HL-60/S4 (cell line): ENCODE results near the gene IPO9.
"Not testable (repeated sequence)": the region's sequence is repeated elsewhere in the genome, so short reads cannot be mapped to it uniquely, and the experiment has no call there.

Experiments used
- in situ Hi-C: fragments of 300-500 bp; cut with MboI; formaldehyde crosslinking; loops from 2 replicates; pipeline ENCODE4 v1.14.3; 2022; ENCODE audit warnings: low sequenced_read_pairs

The IPO9 gene

DNA sequence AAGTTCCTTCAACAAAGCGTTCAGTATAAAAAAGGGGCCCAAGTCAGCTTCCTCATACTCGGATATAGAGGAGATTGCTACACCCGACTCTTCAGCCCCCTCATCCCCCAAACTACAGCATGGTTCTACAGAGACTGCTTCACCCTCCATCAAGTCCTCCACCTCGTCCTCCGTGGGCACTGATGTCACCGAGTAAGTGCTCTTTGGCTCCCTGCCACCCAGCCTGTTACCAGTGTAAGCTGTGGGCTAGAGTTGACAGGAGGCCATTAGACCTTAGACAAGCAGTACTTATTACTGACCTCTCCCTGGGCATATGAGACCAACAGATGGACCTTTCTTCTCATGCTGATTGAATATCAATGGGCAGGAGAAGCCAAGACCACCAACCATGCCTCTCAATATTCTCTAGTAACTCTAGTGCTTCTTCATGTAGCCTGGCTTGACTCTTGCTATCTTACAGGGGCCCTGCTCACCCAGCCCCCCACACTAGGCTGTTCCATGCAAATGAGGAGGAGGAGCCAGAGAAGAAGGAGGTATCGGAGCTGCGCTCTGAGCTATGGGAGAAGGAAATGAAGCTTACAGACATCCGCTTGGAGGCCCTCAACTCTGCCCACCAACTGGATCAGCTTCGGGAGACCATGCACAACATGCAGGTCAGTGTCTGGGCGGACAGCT is 20.9 kb upstream of the IPO9 start:
- in situ Hi-C loops, result no loop called here

GRCh38 chr1:201808633-201808990 is 20.3 kb upstream of the IPO9 start:
- in situ Hi-C loops, result no loop called here

DNA sequence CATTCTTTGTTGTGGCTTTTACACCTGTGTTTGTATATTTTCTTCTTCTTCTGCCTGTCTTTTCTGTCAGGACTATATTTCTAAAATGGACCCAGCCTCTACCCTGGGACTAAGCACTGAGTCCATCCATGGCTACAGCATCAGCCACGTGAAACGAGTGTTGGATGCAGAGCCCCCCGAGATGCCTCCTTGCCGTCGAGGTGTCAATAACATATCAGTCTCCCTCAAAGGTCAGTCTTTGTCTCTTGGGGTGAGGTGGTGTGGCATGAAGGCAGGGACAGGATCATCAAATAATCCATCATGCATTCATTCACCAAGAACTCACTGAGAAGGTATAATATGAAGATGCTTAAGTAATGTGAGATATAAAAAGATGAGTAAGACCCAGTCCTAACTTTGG is 19.1 kb upstream of the IPO9 start:
- in situ Hi-C loops, result no loop called here

- in situ Hi-C loops, result no loop called here
These were observed 18.3 kb upstream of the IPO9 start for GRCh38 chr1:201810466-201811216.

DNA sequence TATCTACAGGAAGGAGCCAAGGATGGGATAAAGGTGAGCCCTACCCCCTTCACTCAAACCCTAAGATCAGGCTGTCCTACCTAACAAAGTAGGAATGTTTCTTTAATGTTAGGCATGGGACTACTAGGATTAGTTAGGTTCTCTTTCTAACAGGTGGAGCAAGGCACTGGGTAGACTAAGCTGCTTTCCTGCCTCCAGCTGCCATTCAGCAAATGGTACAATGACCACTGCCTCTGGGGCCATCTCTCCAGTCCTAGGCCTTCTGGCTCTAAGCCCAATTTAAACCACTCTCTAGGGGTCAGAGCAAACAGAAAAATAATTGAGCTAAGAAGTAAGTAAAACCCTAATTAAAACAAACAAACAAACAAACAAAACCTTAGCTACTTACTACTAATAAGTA is 15.7 kb upstream of the IPO9 start:
- in situ Hi-C loops, result no loop called here

GRCh38 chr1:201816309-201816854 is 12.6 kb upstream of the IPO9 start:
- in situ Hi-C loops, result no loop called here

- in situ Hi-C loops, result no loop called here
These were observed 9.8 kb upstream of the IPO9 start for GRCh38 chr1:201818971-201819750.

DNA sequence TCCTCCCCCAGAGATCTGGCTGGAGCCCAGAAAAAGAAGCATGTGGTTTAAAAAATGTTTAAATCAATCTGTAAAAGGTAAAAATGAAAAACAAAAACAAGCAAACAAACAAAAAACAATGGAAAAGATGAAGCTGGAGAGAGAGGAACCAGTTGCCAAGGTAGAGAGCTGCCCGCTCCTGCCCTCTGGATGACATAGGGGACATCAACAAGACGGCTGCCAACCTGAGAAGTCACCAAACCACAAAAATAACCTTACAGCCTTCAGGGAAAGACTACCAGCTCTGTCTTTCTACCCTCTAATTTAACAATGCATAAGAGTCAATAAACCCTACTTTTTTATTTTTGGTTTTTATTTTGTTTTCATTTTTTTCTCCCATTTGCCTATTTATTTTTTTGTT is 8.5 kb upstream of the IPO9 start:
- in situ Hi-C loops, result no loop called here

DNA sequence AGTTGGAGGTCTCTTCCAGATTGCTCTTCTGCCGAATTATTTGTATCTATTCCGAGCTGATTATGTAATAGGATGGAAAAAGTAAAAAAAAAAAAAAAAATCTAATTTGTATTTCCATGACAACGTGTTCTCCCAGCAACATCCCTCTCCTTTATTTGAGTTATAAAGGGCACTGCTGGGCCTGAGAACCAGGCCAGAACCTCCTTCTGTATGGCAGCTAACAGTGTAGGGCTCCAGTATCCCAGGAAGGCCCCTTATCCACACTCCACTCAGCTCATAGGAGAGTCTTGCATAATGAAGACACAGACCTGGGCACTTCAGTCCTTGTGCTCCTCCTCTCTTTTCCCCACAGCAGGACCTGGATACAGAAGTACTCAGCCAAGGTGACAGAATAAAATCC is 3.7 kb upstream of the IPO9 start:
- in situ Hi-C loops, result no loop called here

DNA sequence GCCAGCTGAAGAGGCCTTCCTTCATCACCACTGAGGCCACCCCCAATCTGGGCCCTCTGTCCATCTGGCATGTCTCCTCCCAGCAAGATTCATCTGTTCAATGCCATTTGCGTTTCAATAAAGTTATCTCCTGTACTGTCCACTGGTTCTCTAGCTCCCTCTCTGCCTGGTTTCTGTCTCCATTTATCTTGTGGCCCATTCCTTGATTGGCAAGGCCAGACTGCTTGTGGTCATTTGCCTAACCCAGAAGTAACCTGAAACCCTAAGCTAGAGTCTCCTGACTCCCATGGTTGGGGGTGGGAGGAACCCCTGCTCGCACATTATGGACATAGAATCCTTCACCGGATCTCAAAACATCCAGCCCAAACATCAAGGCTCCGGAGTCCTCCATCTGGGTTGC is 2.1 kb upstream of the IPO9 start:
- in situ Hi-C loops, result no loop called here

GRCh38 chr1:201827321-201828216 is 1.4 kb upstream of the IPO9 start:
- in situ Hi-C loops, result no loop called here

- in situ Hi-C loops, result no loop called here
These were observed 639 bp upstream of the IPO9 start for GRCh38 chr1:201828217-201828819.

DNA sequence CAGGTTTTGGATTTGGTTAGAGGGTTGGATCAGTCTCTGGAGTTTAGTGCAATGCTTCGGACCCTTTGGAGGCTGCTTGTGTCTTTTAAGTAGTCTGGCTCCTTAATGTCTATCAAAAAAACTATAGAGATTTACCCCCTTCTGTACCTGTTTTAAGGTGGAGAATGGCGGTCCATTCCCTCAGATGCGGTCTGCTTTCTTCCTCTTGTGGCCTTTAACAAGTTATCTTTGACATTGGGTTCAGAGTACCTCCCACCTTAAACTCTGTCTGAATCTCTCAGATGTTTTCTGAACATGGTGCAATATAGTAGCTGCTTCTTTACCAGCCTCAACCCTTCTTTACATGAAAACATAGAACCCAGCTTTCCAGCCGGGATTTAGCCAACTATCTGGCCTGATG is 2.4 kb downstream of the IPO9 start:
- in situ Hi-C loops, result no loop called here

DNA sequence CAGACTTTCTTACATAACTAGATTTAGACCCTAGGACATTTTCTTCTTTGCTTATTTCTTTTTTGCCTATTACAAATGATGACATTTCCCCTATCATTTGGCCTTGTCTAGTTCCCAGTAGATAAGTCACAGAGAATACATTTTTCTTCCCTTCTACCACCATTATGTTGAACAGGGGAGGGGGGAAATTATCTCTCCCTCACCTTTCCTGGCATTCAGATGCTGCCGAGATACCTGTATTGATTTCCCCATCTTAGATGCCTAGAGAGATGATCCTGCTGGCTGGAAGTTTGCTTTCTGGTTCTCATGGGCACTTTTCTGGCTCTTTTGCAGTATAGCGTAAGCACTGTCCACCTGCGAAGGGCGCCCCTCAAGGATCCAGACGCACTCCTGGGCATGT is 5.7 kb downstream of the IPO9 start:
- in situ Hi-C loops, result no loop called here

GRCh38 chr1:201838381-201838780 is 9.4 kb downstream of the IPO9 start:
- in situ Hi-C loops, result no loop called here

DNA sequence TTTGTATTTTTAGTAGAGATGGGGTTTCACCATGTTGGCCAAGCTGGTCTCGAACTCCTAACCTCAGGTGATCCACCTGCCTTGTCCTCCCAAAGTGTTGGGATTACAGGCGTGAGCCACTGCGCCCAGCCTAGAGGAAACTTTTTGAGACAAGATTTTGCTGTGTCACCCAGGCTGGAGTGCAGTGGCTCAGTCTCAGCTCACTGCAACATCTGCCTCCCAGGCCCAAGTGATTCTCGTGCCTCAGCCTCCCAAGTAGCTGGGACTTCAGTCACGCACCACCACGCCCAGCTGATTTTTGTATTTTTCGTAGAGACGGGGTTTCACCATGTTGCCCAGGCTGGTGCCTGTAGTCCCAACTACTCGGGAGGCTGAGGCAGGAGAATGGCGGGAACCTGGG is 10.1 kb downstream of the IPO9 start:
- in situ Hi-C loops, result not testable (repeated sequence)

DNA sequence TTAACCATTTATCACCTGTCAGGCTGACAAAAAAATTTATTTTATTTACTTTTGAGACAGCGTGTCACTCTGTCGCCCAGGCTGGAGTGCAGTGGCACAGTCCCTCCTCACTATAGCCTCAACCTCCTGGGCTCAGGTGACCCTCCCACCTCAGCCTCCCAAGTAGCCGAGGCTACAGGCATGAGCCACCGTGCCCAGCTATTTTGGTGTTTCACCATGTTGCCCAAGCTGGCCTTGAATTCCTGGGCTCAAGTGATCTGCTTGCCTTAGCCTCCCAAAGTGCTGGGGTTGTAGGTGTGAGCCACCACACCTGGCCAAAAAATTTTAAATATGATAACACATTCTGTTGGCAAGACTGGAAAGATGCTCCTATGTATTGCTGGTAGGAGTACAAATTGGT is 11.1 kb downstream of the IPO9 start:
- in situ Hi-C loops, result no loop called here

DNA sequence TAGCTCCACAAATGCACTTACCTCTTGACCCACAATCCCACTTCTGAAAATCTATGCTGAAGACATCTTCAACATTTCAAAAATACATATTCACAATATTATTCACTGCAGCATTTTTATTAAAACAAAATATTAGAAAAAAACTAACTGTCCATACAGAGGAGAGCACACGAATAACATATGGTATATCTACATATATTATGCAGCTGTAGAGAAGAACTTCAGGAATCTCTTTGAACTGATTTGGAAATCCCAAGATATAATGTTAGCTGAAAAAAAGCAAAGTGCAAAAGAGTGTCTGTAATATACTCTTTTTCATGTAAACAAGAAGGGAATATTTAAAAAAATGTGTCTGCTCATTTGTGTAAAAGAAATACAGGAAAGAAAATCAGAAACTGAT is 11.5 kb downstream of the IPO9 start:
- in situ Hi-C loops, result no loop called here

- in situ Hi-C loops, result no loop called here
These were observed 12.4 kb downstream of the IPO9 start for GRCh38 chr1:201841265-201841912.
